ENCODE results near the gene MAG. TPM values are rescaled to one million over a fixed set of nuclear protein-coding genes. Genes with fewer than 3 reads are reported as not detected.

Gene MAG
- total RNA-seq, 1 experiment from 2014 or later: 0.17 TPM

- TF ChIP-seq EGR1 (IDR thresholded peaks at IDR 0.05; ENCODE audit: low read depth): no peak
These were observed 69.0 kb downstream of the MAG start (continued) for GRCh38 chr19:35360880-35361420.

GRCh38 chr19:35362261-35363000 lies 70.5 kb downstream of the MAG start:
- TF ChIP-seq POLR2A (IDR thresholded peaks at IDR 0.05; ENCODE audit: borderline replicate concordance, extremely low read depth, insufficient read depth, insufficient read length) (no peak), POLR2AphosphoS5 (IDR thresholded peaks at IDR 0.05; ENCODE audit: low read depth, low read length) (no peak), CEBPB (IDR thresholded peaks at IDR 0.05; ENCODE audit: low read depth) (no peak), SIN3A (IDR thresholded peaks at IDR 0.05; ENCODE audit: low read depth) (no peak), JUND (IDR thresholded peaks at IDR 0.05) (no peak), CBX3 (IDR thresholded peaks at IDR 0.05; ENCODE audit: low read depth) (no peak), SRF (IDR thresholded peaks at IDR 0.05; ENCODE audit: low read depth) (no peak), EGR1 (IDR thresholded peaks at IDR 0.05; ENCODE audit: low read depth) (no peak)
- H3K9ac ChIP-seq (ENCODE audit: low read length): no peak overlapping the region
- DNase-seq (ENCODE audit: low read depth, low spot score): no peak
- no peaks in the 10 kb centered on the region for H4K20me1 ChIP-seq (ENCODE audit: insufficient read depth)
- H3K9me2 ChIP-seq (ENCODE audit: insufficient read depth): no peaks in the 10 kb centered on the region
- ATAC-seq: no peak
- H3K27me3 ChIP-seq (ENCODE audit: insufficient read depth, low read length): peaks cover 4% of the 10 kb centered on the region
- CTCF ChIA-PET: no interaction called here
- no TSS peak for BruUV-seq (replicated peaks)
- H3K27ac ChIP-seq (ENCODE audit: low read depth, low read length): no peak overlapping the region
- no peak overlapping the region for H3K4me3 ChIP-seq (replicated peaks in 1 of 2; ENCODE audit: low read depth in 1 of 2, low read length in 2 of 2)
- intact Hi-C loops (cut with micrococcal nuclease): no loop called here
- no peaks in the 10 kb centered on the region for H3K79me2 ChIP-seq (ENCODE audit: insufficient read depth, low read length)
- H3K36me3 ChIP-seq (ENCODE audit: control insufficient read depth in 1 of 2, insufficient read depth in 2 of 2, low read length in 2 of 2): no peaks in the 10 kb centered on the region
- H3K4me1 ChIP-seq (ENCODE audit: control insufficient read depth in 1 of 2, insufficient read depth in 2 of 2, low read length in 2 of 2): no peaks in the 10 kb centered on the region
- H3K4me2 ChIP-seq (ENCODE audit: low read length): no peak overlapping the region
- RAD21 ChIA-PET (ENCODE audit: low non-redundant PET in 1 of 2, low total read pairs in 2 of 2, uncharacterized antibody in 2 of 2, unreplicated experiment in 2 of 2): no interaction called here
- POLR2A ChIA-PET: no interaction called here
- H3K9me3 ChIP-seq (ENCODE audit: control insufficient read depth in 1 of 2, insufficient read depth in 1 of 2, low read depth in 1 of 2, low read length in 2 of 2): no peaks in the 10 kb centered on the region
- H2AFZ ChIP-seq (ENCODE audit: low read depth, low read length, poor library complexity, severe bottlenecking): no peak overlapping the region

- Histone ChIP-seq H3K36me3 (ENCODE audit: control insufficient read depth in 1 of 2, insufficient read depth in 2 of 2, low read length in 2 of 2) (no peaks in the 10 kb centered on the region), H3K27me3 (ENCODE audit: insufficient read depth, low read length) (peaks cover 3% of the 10 kb centered on the region; the same call in 1 of the 2 replicates), H4K20me1 (ENCODE audit: insufficient read depth) (no peaks in the 10 kb centered on the region), H3K9me3 (ENCODE audit: control insufficient read depth in 1 of 2, insufficient read depth in 1 of 2, low read depth in 1 of 2, low read length in 2 of 2) (no peaks in the 10 kb centered on the region), H3K9me2 (ENCODE audit: insufficient read depth) (no peaks in the 10 kb centered on the region), H2AFZ (ENCODE audit: low read depth, low read length, poor library complexity, severe bottlenecking) (no peak overlapping the region), H3K4me1 (ENCODE audit: control insufficient read depth in 1 of 2, insufficient read depth in 2 of 2, low read length in 2 of 2) (no peaks in the 10 kb centered on the region), H3K4me2 (ENCODE audit: low read length) (no peak overlapping the region), H3K4me3 (replicated peaks in 1 of 2; ENCODE audit: low read depth in 1 of 2, low read length in 2 of 2) (no peak overlapping the region), H3K27ac (ENCODE audit: low read depth, low read length) (no peak overlapping the region), H3K79me2 (ENCODE audit: insufficient read depth, low read length) (no peaks in the 10 kb centered on the region), H3K9ac (ENCODE audit: low read length) (no peak overlapping the region)
- no TSS peak for BruUV-seq (replicated peaks)
- ATAC-seq: no peak
- ChIA-PET RAD21 (ENCODE audit: low non-redundant PET in 1 of 2, low total read pairs in 2 of 2, uncharacterized antibody in 2 of 2, unreplicated experiment in 2 of 2) (no interaction called here), CTCF (no interaction called here), POLR2A (no interaction called here)
- TF ChIP-seq EZH2phosphoT487 (IDR thresholded peaks at IDR 0.05; ENCODE audit: borderline replicate concordance) (no peak), TCF7L2 (IDR thresholded peaks at IDR 0.05; ENCODE audit: borderline replicate concordance, extremely low read depth, insufficient read depth, insufficient read length) (no peak), ZFX (IDR thresholded peaks at IDR 0.05) (no peak), POLR2AphosphoS5 (IDR thresholded peaks at IDR 0.05; ENCODE audit: low read depth, low read length) (no peak), SRF (IDR thresholded peaks at IDR 0.05; ENCODE audit: low read depth) (no peak), SP1 (IDR thresholded peaks at IDR 0.05; ENCODE audit: low read depth) (no peak), ZNF274 (IDR thresholded peaks at IDR 0.05; ENCODE audit: low read depth, low read length) (no peak), ELF1 (IDR thresholded peaks at IDR 0.05; ENCODE audit: borderline replicate concordance, low read depth) (no peak), ZBTB33 (IDR thresholded peaks at IDR 0.05; ENCODE audit: extremely low read depth, insufficient replicate concordance, low read length) (no peak), MAX (IDR thresholded peaks at IDR 0.05) (no peak), CBX3 (IDR thresholded peaks at IDR 0.05; ENCODE audit: low read depth) (no peak), EZH2 (IDR thresholded peaks at IDR 0.05) (no peak), CEBPB (IDR thresholded peaks at IDR 0.05; ENCODE audit: low read depth) (no peak)
- intact Hi-C loops (cut with micrococcal nuclease): no loop called here
- DNase-seq (ENCODE audit: low read depth, low spot score): no peak
These were observed 71.1 kb downstream of the MAG start for GRCh38 chr19:35363001-35363590.

Measured in HCT116 (cell line).